Measurements from ENCODE around the gene ELP4. TPM values are rescaled to one million over a fixed set of nuclear protein-coding genes. Genes with fewer than 3 reads are reported as not detected.
A peak's percentile ranks its signal among the peaks of the same experiment; 100 is the strongest.

The ELP4 gene
- total RNA-seq, 5 donors from 2014 or later (not counting 1 experiment from before 2014, with no cell fraction given): 15.9 to 22.2 (median 17.2) TPM

GRCh38 chr11:31818425-31818755 lies 308.8 kb downstream of the ELP4 start:
- H3K4me1 Mint-ChIP-seq: peaks cover 25 to 33% (median 30%) of the 10 kb centered on the region in 3 donors
- ChIA-PET CTCF (no interaction called here), POLR2A (no interaction called here)
- Histone ChIP-seq H3K4me1 (ENCODE audit: control insufficient read depth in 1 of 2, extremely low read depth in 1 of 2, insufficient read depth in 2 of 2, low read length in 2 of 2) (peaks cover 3 to 50% of the 10 kb centered on the region in 2 experiments), H3K27ac (ENCODE audit: low read length) (no peak overlapping the region), H3K9me3 (no peaks in the 10 kb centered on the region), H3K4me3 (ENCODE audit: control insufficient read depth in 1 of 2, extremely low read depth in 1 of 2, low read length in 1 of 2) (peak overlapping the region in 1 of 2 donors; percentile 52), H3K27me3 (replicated peaks in 1 of 2; ENCODE audit: control insufficient read depth in 2 of 2, extremely low read depth in 1 of 2, insufficient read depth in 2 of 2, low read length in 1 of 2) (peaks cover 27 to 90% of the 10 kb centered on the region in 2 experiments), H3K36me3 (ENCODE audit: control insufficient read depth in 2 of 2, extremely low read depth in 1 of 2, insufficient read depth in 1 of 2, low read length in 1 of 2) (no peaks in the 10 kb centered on the region)
- peaks cover 0 to 4% (median 0%) of the 10 kb centered on the region in 3 donors for H3K9me3 Mint-ChIP-seq
- peak overlapping the region in 2 of 3 donors; percentile 31 to 81 for H3K4me3 Mint-ChIP-seq
- no peaks in the 10 kb centered on the region for H3K36me3 Mint-ChIP-seq
- DNase-seq: no peak
- H3K27me3 Mint-ChIP-seq: peaks cover 51 to 80% of the 10 kb centered on the region in 2 donors
- H3K27ac Mint-ChIP-seq: no peak overlapping the region
- WGBS (ENCODE audit: insufficient coverage): 12% methylated on average over 8 of the region's 9 CpGs
- ATAC-seq (replicated peaks in 1 of 4): no peak

- peaks cover 25 to 29% (median 26%) of the 10 kb centered on the region in 3 donors for H3K4me1 Mint-ChIP-seq
- no peak overlapping the region for H3K27ac Mint-ChIP-seq
- no peak overlapping the region for H3K27ac ChIP-seq (ENCODE audit: low read length)
- H3K36me3 ChIP-seq (ENCODE audit: control insufficient read depth in 2 of 2, extremely low read depth in 1 of 2, insufficient read depth in 1 of 2, low read length in 1 of 2): no peaks in the 10 kb centered on the region
- peak overlapping the region in 1 of 3 donors; percentile 81 for H3K4me3 Mint-ChIP-seq
- CTCF ChIA-PET: no interaction called here
- POLR2A ChIA-PET: no interaction called here
- ATAC-seq (replicated peaks in 1 of 4): no peak
- peaks cover 28 to 90% of the 10 kb centered on the region in 2 experiments for H3K27me3 ChIP-seq (replicated peaks in 1 of 2; ENCODE audit: control insufficient read depth in 2 of 2, extremely low read depth in 1 of 2, insufficient read depth in 2 of 2, low read length in 1 of 2)
- H3K4me3 ChIP-seq (ENCODE audit: control insufficient read depth in 1 of 2, extremely low read depth in 1 of 2, low read length in 1 of 2): no peak overlapping the region
- H3K9me3 ChIP-seq: no peaks in the 10 kb centered on the region
- peaks cover 54 to 82% of the 10 kb centered on the region in 2 donors for H3K27me3 Mint-ChIP-seq
- DNase-seq: no peak
- H3K36me3 Mint-ChIP-seq: no peaks in the 10 kb centered on the region
- H3K4me1 ChIP-seq (ENCODE audit: control insufficient read depth in 1 of 2, extremely low read depth in 1 of 2, insufficient read depth in 2 of 2, low read length in 2 of 2): peaks cover 0 to 45% of the 10 kb centered on the region in 2 experiments
- peaks cover 0 to 4% (median 0%) of the 10 kb centered on the region in 3 donors for H3K9me3 Mint-ChIP-seq
- 20% methylated on average over 20 of the region's 26 CpGs for WGBS (ENCODE audit: insufficient coverage)
Measured at GRCh38 chr11:31818874-31819331, 309.3 kb downstream of the ELP4 start.

- Histone ChIP-seq H3K27me3 (replicated peaks in 1 of 2; ENCODE audit: control insufficient read depth in 2 of 2, extremely low read depth in 1 of 2, insufficient read depth in 2 of 2, low read length in 1 of 2) (peaks cover 27 to 90% of the 10 kb centered on the region in 2 experiments), H3K4me3 (ENCODE audit: control insufficient read depth in 1 of 2, extremely low read depth in 1 of 2, low read length in 1 of 2) (no peak overlapping the region), H3K27ac (ENCODE audit: low read length) (no peak overlapping the region), H3K9me3 (no peaks in the 10 kb centered on the region), H3K36me3 (ENCODE audit: control insufficient read depth in 2 of 2, extremely low read depth in 1 of 2, insufficient read depth in 1 of 2, low read length in 1 of 2) (no peaks in the 10 kb centered on the region), H3K4me1 (ENCODE audit: control insufficient read depth in 1 of 2, extremely low read depth in 1 of 2, insufficient read depth in 2 of 2, low read length in 2 of 2) (peaks cover 0 to 39% of the 10 kb centered on the region in 2 experiments)
- peaks cover 19 to 26% (median 25%) of the 10 kb centered on the region in 3 donors for H3K4me1 Mint-ChIP-seq
- ChIA-PET CTCF (no interaction called here), POLR2A (no interaction called here)
- peaks cover 0 to 4% (median 0%) of the 10 kb centered on the region in 3 donors for H3K9me3 Mint-ChIP-seq
- peaks cover 61 to 83% of the 10 kb centered on the region in 2 donors for H3K27me3 Mint-ChIP-seq
- H3K36me3 Mint-ChIP-seq: no peaks in the 10 kb centered on the region
- H3K27ac Mint-ChIP-seq: no peak overlapping the region
- ATAC-seq (replicated peaks in 1 of 4) (no peak), DNase-seq (no peak)
- no peak overlapping the region for H3K4me3 Mint-ChIP-seq
- WGBS (ENCODE audit: insufficient coverage): 15% methylated on average over 54 of the region's 55 CpGs
Measured at GRCh38 chr11:31819621-31820437, 310.3 kb downstream of the ELP4 start.

DNA sequence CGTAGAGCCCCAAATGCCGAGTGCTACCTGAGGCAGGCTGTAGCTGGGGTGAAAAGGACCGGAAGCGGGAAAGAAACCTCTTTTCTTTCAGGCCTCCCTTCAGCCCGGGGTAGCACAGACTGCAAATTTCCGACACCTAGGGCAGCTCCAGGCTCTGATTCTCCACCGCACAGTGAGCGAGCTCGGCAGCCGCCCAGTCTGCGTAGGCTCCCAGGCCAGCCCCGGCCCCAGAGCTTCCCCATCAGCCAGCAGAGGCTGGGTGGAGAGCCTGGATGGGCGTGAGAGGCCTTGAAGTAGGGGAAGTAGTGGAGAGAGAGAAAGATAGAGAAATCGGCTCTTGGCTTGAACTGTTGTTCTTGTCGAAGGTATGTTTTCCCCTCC lies 310.9 kb downstream of the ELP4 start:
- CTCF ChIA-PET: no interaction called here
- no peaks in the 10 kb centered on the region for H3K36me3 ChIP-seq (ENCODE audit: control insufficient read depth in 2 of 2, extremely low read depth in 1 of 2, insufficient read depth in 1 of 2, low read length in 1 of 2)
- DNase-seq: no peak
- 17% methylated on average over 11 of the region's 15 CpGs for WGBS (ENCODE audit: insufficient coverage)
- H3K27me3 Mint-ChIP-seq: peaks cover 59 to 83% of the 10 kb centered on the region in 2 donors
- H3K36me3 Mint-ChIP-seq: no peaks in the 10 kb centered on the region
- peaks cover 0 to 36% of the 10 kb centered on the region in 2 experiments for H3K4me1 ChIP-seq (ENCODE audit: control insufficient read depth in 1 of 2, extremely low read depth in 1 of 2, insufficient read depth in 2 of 2, low read length in 2 of 2)
- no peak overlapping the region for H3K27ac Mint-ChIP-seq
- no peak overlapping the region for H3K4me3 ChIP-seq (ENCODE audit: control insufficient read depth in 1 of 2, extremely low read depth in 1 of 2, low read length in 1 of 2)
- H3K27me3 ChIP-seq (replicated peaks in 1 of 2; ENCODE audit: control insufficient read depth in 2 of 2, extremely low read depth in 1 of 2, insufficient read depth in 2 of 2, low read length in 1 of 2): peaks cover 26 to 90% of the 10 kb centered on the region in 2 experiments
- H3K9me3 ChIP-seq: no peaks in the 10 kb centered on the region
- no peak overlapping the region for H3K27ac ChIP-seq (ENCODE audit: low read length)
- no peak for ATAC-seq (replicated peaks in 1 of 4)
- H3K4me1 Mint-ChIP-seq: peaks cover 13 to 24% (median 23%) of the 10 kb centered on the region in 3 donors
- H3K9me3 Mint-ChIP-seq: peaks cover 0 to 4% (median 0%) of the 10 kb centered on the region in 3 donors
- POLR2A ChIA-PET: no interaction called here
- H3K4me3 Mint-ChIP-seq: no peak overlapping the region

- H3K36me3 ChIP-seq (ENCODE audit: control insufficient read depth in 2 of 2, extremely low read depth in 1 of 2, insufficient read depth in 1 of 2, low read length in 1 of 2): no peaks in the 10 kb centered on the region
- peaks cover 0 to 33% of the 10 kb centered on the region in 2 experiments for H3K4me1 ChIP-seq (ENCODE audit: control insufficient read depth in 1 of 2, extremely low read depth in 1 of 2, insufficient read depth in 2 of 2, low read length in 2 of 2)
- Mint-ChIP-seq H3K4me3 (no peak overlapping the region), H3K9me3 (peaks cover 0 to 4% (median 0%) of the 10 kb centered on the region in 3 donors), H3K36me3 (no peaks in the 10 kb centered on the region), H3K27me3 (peaks cover 62 to 83% of the 10 kb centered on the region in 2 donors), H3K4me1 (peaks cover 6 to 20% (median 19%) of the 10 kb centered on the region in 3 donors), H3K27ac (no peak overlapping the region)
- peaks cover 26 to 90% of the 10 kb centered on the region in 2 experiments for H3K27me3 ChIP-seq (replicated peaks in 1 of 2; ENCODE audit: control insufficient read depth in 2 of 2, extremely low read depth in 1 of 2, insufficient read depth in 2 of 2, low read length in 1 of 2)
- DNase-seq (no peak), ATAC-seq (replicated peaks in 1 of 4) (no peak)
- H3K9me3 ChIP-seq: no peaks in the 10 kb centered on the region
- no peak overlapping the region for H3K27ac ChIP-seq (ENCODE audit: low read length)
- 9% methylated on average over 1 of the region's 5 CpGs for WGBS (ENCODE audit: insufficient coverage)
- H3K4me3 ChIP-seq (ENCODE audit: control insufficient read depth in 1 of 2, extremely low read depth in 1 of 2, low read length in 1 of 2): no peak overlapping the region
- ChIA-PET CTCF (no interaction called here), POLR2A (no interaction called here)
Measured at GRCh38 chr11:31821235-31821764, 311.7 kb downstream of the ELP4 start.

GRCh38 chr11:31821766-31822165 lies 312.2 kb downstream of the ELP4 start:
- Mint-ChIP-seq H3K4me1 (peaks cover 4 to 22% (median 22%) of the 10 kb centered on the region in 3 donors), H3K27me3 (peaks cover 65 to 86% of the 10 kb centered on the region in 2 donors), H3K9me3 (peaks cover 0 to 4% (median 0%) of the 10 kb centered on the region in 3 donors), H3K27ac (no peak overlapping the region), H3K36me3 (no peaks in the 10 kb centered on the region), H3K4me3 (no peak overlapping the region)
- no CpG with 5 or more reads among the region's 8 CpGs for WGBS (ENCODE audit: insufficient coverage)
- POLR2A ChIA-PET: no interaction called here
- Histone ChIP-seq H3K4me3 (ENCODE audit: control insufficient read depth in 1 of 2, extremely low read depth in 1 of 2, low read length in 1 of 2) (no peak overlapping the region), H3K36me3 (ENCODE audit: control insufficient read depth in 2 of 2, extremely low read depth in 1 of 2, insufficient read depth in 1 of 2, low read length in 1 of 2) (no peaks in the 10 kb centered on the region), H3K4me1 (ENCODE audit: control insufficient read depth in 1 of 2, extremely low read depth in 1 of 2, insufficient read depth in 2 of 2, low read length in 2 of 2) (peaks cover 0 to 28% of the 10 kb centered on the region in 2 experiments), H3K27me3 (replicated peaks in 1 of 2; ENCODE audit: control insufficient read depth in 2 of 2, extremely low read depth in 1 of 2, insufficient read depth in 2 of 2, low read length in 1 of 2) (peaks cover 26 to 89% of the 10 kb centered on the region in 2 experiments), H3K27ac (ENCODE audit: low read length) (no peak overlapping the region), H3K9me3 (no peaks in the 10 kb centered on the region)
- CTCF ChIA-PET: interaction anchor here in 1 of 2 donors (0.7 kb wide), 1 partner anchor 113 kb away, joined by 3 read pairs; no protein-coding TSS in a partner anchor
- ATAC-seq (replicated peaks in 1 of 4) (no peak), DNase-seq (no peak)

Data from T-cell (primary cell).